SW 1271 (cell line): ENCODE measurements around the gene PRCP.

Experiments used
- DNase-seq, 2 experiments: peaks; one replicate each; lab custom pipeline; 2025; lab: John Stamatoyannopoulos, UW

PRCP gene

GRCh38 chr11:82831364-82831763, 68.9 kb downstream of the PRCP start:
- DNase-seq = no peak

- no peak for DNase-seq
Measured at GRCh38 chr11:82830746-82831145, 69.5 kb downstream of the PRCP start.

- no peak for DNase-seq
Measured at GRCh38 chr11:82829101-82829500, 71.1 kb downstream of the PRCP start.

- DNase-seq = no peak
Measured at GRCh38 chr11:82828472-82828871, 71.8 kb downstream of the PRCP start.

DNA sequence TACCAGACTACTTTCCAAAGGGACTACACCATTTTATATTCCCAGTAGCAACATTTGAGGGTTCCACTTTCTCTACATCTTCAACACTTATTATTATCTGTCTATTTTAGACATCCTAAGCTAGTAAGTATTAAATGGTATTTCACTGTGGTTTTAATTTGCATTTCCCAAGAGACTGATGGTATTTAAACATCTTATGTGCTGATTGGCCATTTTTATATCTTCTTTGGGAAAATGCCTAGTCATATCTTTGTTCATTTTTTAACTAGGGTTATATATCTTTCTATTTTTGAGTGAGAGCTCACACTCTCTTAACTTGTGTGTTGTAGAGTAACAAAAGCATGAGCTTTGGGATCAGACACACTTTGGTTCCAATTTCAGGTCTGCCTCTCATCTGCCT, 73.7 kb downstream of the PRCP start:
- DNase-seq = no peak

GRCh38 chr11:82823647-82824619, 76.3 kb downstream of the PRCP start:
- DNase-seq = no peak

GRCh38 chr11:82818409-82819043, 81.7 kb downstream of the PRCP start:
- no peak for DNase-seq

- DNase-seq = no peak
Measured at GRCh38 chr11:82815406-82815805, 84.8 kb downstream of the PRCP start.

- DNase-seq = no peak
Measured at GRCh38 chr11:82814379-82814778, 85.9 kb downstream of the PRCP start.

DNA sequence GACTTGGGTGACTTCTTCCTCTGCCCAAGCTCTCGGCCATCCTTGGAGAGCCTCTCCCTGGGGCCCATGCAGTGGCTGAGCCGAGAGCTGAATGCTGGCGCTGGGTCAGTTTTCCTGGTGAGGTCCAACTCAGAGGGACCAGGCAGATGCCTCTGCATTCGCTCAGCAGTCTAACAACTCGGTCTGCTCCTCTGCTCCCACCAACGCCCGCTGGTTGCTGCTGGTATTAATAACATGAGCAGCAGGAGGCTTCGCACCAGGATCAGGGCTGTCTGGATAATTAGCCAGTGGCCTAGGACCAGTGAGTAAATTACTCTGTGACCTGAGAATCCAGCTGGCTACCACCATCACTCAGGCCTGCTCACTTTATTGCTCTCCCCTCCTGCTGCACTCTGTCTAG, 88.9 kb downstream of the PRCP start:
- no peak for DNase-seq

GRCh38 chr11:82810738-82811137, 89.5 kb downstream of the PRCP start:
- no peak for DNase-seq

- DNase-seq = no peak
Measured at GRCh38 chr11:82810326-82810725, 89.9 kb downstream of the PRCP start.

DNA sequence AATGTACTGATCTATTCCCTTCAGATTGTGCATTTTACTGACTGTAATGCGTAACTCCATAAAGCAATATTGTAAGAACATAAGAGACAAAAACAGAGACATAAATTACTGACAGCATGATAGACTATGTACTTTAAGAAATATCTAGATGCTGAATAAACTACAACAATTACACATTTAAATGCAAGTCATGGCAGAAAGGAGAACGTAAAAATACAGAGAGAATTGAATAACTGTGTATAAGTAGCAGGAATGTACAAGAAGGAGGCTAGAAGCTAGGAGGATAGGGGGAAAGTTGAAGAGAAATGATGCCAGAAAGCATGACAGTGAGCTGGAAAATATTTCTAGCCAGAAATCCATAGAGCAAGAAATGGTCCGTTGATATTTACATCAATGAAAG, 92.6 kb downstream of the PRCP start:
- no peak for DNase-seq

GRCh38 chr11:82802710-82803109, 97.5 kb downstream of the PRCP start:
- DNase-seq = no peak

GRCh38 chr11:82796998-82797961, 103.0 kb downstream of the PRCP start:
- no peak for DNase-seq

DNA sequence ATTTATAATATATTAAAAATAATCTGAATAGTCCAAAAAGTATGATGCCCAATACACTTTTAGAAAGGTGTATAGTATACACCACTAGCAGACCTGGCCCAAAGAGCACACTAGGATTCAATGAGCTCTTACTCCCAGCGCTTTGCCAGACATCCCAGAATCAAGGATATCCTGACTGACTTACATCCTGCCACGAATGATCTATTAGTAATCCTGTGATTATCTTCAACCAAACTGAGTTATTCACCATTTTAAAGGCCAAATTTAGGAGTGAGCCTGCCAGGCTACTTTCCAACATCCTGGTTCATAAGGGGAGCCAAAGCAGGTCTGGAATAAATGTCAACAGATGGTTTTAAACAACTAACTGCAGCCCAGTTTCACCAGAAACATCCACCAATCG, 105.7 kb downstream of the PRCP start:
- no peak for DNase-seq

GRCh38 chr11:82792822-82793569, 107.2 kb downstream of the PRCP start:
- no peak for DNase-seq

DNA sequence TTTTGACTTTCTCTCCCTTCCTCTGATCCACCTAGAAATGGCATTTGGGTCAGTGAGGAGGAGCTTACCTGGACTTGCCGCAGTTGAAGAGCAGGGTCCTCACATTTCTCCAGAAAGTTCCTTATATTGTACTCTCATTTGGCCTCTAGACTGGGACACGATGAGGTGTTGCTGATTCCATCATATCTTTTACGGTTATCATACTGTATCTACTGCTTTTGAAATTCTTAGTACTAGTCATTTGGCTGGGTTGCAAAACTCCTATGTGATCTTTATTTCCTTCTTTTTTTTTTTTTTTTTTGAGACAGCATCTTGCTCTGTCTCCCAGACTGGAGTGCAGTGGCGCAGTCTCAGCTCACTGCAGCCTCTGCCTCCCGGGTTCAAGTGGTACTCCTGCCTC, 107.9 kb downstream of the PRCP start:
- no peak for DNase-seq

DNA sequence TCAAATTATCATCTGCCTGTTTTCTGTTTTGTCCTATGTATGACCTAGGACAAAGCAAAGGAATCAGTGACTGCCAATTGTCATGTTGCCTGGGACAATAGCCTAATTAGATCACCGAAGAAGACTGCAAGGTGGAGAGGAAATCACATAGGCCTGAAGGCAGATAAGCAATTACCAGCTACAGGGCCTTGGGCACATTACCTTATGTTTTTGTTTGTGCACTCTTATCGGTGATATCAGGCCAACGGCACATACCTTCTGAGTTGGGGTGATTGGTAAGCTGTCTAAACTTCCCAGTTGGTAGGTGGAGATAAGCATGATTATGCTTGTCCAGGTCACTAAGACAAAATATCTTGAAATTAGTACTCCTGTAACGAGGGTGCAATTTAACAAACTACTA, 108.5 kb downstream of the PRCP start:
- DNase-seq = no peak

DNA sequence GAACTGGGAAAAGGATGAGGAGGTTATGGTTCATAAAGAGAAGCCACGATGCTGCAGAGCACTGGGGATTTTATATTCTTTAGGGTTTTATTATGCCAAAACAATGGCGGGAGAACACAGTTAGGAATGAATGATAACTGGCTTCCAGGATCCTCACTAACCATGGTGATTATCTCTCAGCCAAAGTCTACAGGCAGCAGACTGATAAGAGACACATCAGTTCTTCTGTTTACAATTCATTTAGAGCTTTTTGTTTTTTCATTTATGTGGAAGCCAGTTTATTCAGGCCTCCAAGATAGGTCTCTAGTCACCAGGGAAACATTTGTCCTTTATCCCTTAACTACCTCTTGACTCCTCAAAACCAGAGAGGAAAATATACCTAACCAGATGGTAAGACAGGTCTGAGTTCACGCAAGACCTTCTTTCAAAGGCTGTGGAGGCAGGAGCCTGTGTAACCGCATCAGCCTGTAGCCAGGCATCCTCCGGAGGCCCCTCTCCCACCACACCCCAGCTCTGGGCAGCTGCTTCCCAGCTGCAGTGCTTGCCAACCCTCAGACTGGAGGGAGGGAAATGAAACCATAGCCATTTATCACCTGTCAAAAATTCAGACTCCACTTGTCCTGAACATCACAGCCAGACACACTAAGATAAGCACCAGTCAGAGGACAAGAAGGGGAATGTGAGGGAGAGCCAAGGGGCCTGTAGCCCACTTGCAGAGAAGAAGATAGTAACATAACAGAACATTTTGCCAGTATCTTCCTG, 109.3 kb downstream of the PRCP start:
- DNase-seq = no peak

- no peak for DNase-seq
Measured at GRCh38 chr11:82787981-82788380, 112.2 kb downstream of the PRCP start.
